ENCODE measurements around the gene ZNF497.

ZNF497 gene

DNA sequence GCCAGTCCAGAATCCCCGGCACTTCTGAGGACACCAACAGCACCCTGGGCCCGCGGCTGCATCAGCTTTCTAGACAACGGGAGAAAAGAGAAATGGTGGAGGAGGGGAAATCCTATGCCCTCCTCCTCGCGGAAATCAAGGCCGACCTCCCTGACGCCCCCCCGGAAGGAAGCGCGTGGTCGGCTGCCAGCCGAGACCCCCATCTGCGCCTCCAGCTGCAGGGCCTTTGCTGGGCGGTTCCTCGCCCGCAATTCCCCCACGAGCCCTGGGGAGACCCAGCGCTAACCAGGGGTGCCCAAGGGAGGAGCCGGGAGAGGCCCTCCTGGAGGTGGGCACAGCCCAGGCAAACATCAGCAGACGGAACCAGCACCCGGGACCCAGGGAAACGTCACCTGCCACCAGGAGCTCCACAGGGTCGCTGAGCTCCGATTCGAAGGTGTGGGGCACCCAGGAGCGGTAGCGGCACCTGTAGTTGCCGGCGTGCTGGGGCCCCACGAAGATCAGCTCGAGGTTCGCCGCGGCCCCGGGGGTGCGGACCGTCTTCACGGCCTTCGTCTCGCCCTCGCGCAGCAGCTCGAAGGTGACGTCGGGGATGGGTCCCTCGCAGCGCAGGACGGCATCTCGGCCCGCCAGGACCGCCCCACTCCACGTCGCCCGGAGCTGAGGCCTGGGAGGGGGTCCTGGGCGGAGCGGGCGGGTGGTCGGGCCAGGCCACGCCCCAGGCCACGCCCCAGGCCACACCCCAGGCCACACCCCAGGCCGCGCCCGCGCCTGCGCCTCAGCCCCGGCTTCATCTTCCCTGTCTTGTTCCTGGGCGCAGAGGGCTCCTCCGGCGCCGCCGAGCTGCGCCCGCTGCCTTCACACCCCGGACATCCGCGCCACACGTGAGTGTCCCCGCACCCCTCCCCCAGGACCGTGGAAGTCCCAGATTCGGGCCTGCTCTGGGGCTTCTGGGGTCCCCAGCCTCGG, 15.3 kb downstream of the ZNF497 start:
- peak overlapping the region; percentile 63 for H3K9ac ChIP-seq
- no peaks in the 10 kb centered on the region for H3K9me3 ChIP-seq (ENCODE audit: control insufficient read depth, low read length)
- peaks cover 12% of the 10 kb centered on the region for H3K4me1 ChIP-seq
- peak overlapping the region; percentile 58 for H3K4me3 ChIP-seq (ENCODE audit: low read depth, low read length)
- peak overlapping the region; percentile 97 for H3K4me2 ChIP-seq (ENCODE audit: low read length)
- H2AFZ ChIP-seq = peak overlapping the region; percentile 86
- peak overlapping the region; percentile 90 for H3K27ac ChIP-seq
- peaks cover 25% of the 10 kb centered on the region for H3K79me2 ChIP-seq
- TF ChIP-seq, protein P1, sequence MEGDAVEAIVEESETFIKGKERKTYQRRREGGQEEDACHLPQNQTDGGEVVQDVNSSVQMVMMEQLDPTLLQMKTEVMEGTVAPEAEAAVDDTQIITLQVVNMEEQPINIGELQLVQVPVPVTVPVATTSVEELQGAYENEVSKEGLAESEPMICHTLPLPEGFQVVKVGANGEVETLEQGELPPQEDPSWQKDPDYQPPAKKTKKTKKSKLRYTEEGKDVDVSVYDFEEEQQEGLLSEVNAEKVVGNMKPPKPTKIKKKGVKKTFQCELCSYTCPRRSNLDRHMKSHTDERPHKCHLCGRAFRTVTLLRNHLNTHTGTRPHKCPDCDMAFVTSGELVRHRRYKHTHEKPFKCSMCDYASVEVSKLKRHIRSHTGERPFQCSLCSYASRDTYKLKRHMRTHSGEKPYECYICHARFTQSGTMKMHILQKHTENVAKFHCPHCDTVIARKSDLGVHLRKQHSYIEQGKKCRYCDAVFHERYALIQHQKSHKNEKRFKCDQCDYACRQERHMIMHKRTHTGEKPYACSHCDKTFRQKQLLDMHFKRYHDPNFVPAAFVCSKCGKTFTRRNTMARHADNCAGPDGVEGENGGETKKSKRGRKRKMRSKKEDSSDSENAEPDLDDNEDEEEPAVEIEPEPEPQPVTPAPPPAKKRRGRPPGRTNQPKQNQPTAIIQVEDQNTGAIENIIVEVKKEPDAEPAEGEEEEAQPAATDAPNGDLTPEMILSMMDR (IDR thresholded peaks at IDR 0.05) = no peak
- no peaks in the 10 kb centered on the region for H3K36me3 ChIP-seq (ENCODE audit: control insufficient read depth, insufficient read depth, low read length)
- H3K27me3 ChIP-seq (ENCODE audit: control insufficient read depth, insufficient read depth, low read length) = no peaks in the 10 kb centered on the region

GRCh38 chr19:58345558-58345957, 17.0 kb downstream of the ZNF497 start:
- Histone ChIP-seq H3K4me1 (peaks cover 12% of the 10 kb centered on the region), H3K27me3 (ENCODE audit: control insufficient read depth, insufficient read depth, low read length) (no peaks in the 10 kb centered on the region), H2AFZ (no peak overlapping the region), H3K4me3 (ENCODE audit: low read depth, low read length) (no peak overlapping the region), H3K4me2 (ENCODE audit: low read length) (no peak overlapping the region), H3K9ac (no peak overlapping the region), H3K9me3 (ENCODE audit: control insufficient read depth, low read length) (no peaks in the 10 kb centered on the region), H3K27ac (peak overlapping the region; percentile 90), H3K79me2 (peaks cover 27% of the 10 kb centered on the region), H3K36me3 (ENCODE audit: control insufficient read depth, insufficient read depth, low read length) (no peaks in the 10 kb centered on the region)
- TF ChIP-seq, protein P1 (IDR thresholded peaks at IDR 0.05) = no peak

- TF ChIP-seq, protein P1 (IDR thresholded peaks at IDR 0.05) = no peak
- Histone ChIP-seq H3K79me2 (peaks cover 9% of the 10 kb centered on the region), H3K36me3 (ENCODE audit: control insufficient read depth, insufficient read depth, low read length) (no peaks in the 10 kb centered on the region), H3K27ac (no peak overlapping the region), H3K4me1 (no peaks in the 10 kb centered on the region), H2AFZ (no peak overlapping the region), H3K9me3 (ENCODE audit: control insufficient read depth, low read length) (no peaks in the 10 kb centered on the region), H3K27me3 (ENCODE audit: control insufficient read depth, insufficient read depth, low read length) (no peaks in the 10 kb centered on the region), H3K4me2 (ENCODE audit: low read length) (no peak overlapping the region), H3K4me3 (ENCODE audit: low read depth, low read length) (no peak overlapping the region), H3K9ac (no peak overlapping the region)
These were observed 23.6 kb downstream of the ZNF497 start for GRCh38 chr19:58338825-58339558.

DNA sequence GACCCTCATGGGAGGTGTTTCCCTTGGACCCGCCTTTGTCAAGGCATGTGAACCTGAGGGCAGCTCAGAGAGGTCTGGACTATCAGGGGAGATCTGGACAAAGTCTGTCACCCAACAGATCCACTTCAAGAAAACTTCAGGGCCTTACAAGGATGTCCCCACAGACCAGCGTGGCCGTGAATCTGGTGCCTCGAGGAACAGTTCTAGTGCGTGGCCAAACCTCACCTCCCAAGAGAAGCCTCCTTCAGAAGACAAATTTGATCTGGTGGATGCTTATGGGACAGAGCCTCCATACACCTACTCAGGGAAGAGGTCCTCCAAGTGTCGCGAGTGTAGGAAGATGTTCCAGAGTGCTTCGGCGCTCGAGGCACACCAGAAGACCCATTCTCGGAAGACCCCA, 24.2 kb downstream of the ZNF497 start:
- H2AFZ ChIP-seq = no peak overlapping the region
- peaks cover 9% of the 10 kb centered on the region for H3K79me2 ChIP-seq
- H3K4me1 ChIP-seq = no peaks in the 10 kb centered on the region
- H3K4me3 ChIP-seq (ENCODE audit: low read depth, low read length) = no peak overlapping the region
- H3K9me3 ChIP-seq (ENCODE audit: control insufficient read depth, low read length) = no peaks in the 10 kb centered on the region
- H3K27me3 ChIP-seq (ENCODE audit: control insufficient read depth, insufficient read depth, low read length) = no peaks in the 10 kb centered on the region
- TF ChIP-seq, protein P1 (IDR thresholded peaks at IDR 0.05) = no peak
- H3K27ac ChIP-seq = no peak overlapping the region
- H3K36me3 ChIP-seq (ENCODE audit: control insufficient read depth, insufficient read depth, low read length) = no peaks in the 10 kb centered on the region
- H3K4me2 ChIP-seq (ENCODE audit: low read length) = no peak overlapping the region
- H3K9ac ChIP-seq = no peak overlapping the region
